Skeletal muscle tissue (tissue), 4 donors: Measurements from ENCODE around the gene ARHGAP31. TPM values are rescaled to one million over a fixed set of nuclear protein-coding genes. Genes with fewer than 3 reads are reported as not detected.
A peak's percentile ranks its signal among the peaks of the same experiment; 100 is the strongest.
"Not testable (repeated sequence)": the region's sequence is repeated elsewhere in the genome, so short reads cannot be mapped to it uniquely, and the experiment has no call there.

Experiments
- H3K27ac ChIP-seq: one replicate; pipeline ENCODE4 v1.7.0; 2013; ENCODE audit warnings: mild to moderate bottlenecking, low read depth, low read length, inconsistent platforms
- H3K27me3 ChIP-seq, 3 donors: one replicate each; pipeline ENCODE4 v1.7.0; 2013; ENCODE audit warnings: low read length in 3 of 3; ENCODE audit not compliant: control insufficient read depth in 3 of 3, insufficient read depth in 3 of 3
- H3K36me3 ChIP-seq, 3 donors: one replicate each; pipeline ENCODE4 v1.7.0; 2013; ENCODE audit warnings: low read length in 3 of 3; ENCODE audit not compliant: control insufficient read depth in 3 of 3, insufficient read depth in 3 of 3
- H3K4me1 ChIP-seq, 3 donors: one replicate each; pipeline ENCODE4 v1.7.0; 2013; ENCODE audit warnings: low read length in 3 of 3, mild to moderate bottlenecking in 3 of 3; ENCODE audit not compliant: control insufficient read depth in 3 of 3, insufficient read depth in 3 of 3
- H3K4me3 ChIP-seq, 3 donors: one replicate each; pipeline ENCODE4 v1.7.0; 2013; ENCODE audit warnings: low read length in 3 of 3
- H3K9ac ChIP-seq, 3 donors: one replicate each; pipeline ENCODE4 v1.7.0; 2013; ENCODE audit warnings: low read length in 3 of 3, mild to moderate bottlenecking in 3 of 3, moderate library complexity in 2 of 3, low read depth in 1 of 3
- H3K9me3 ChIP-seq, 3 donors: one replicate each; pipeline ENCODE4 v1.7.0; 2013; ENCODE audit warnings: low read length in 3 of 3; ENCODE audit not compliant: control insufficient read depth in 3 of 3
- total RNA-seq: library from RNA; depleted of rRNA; stranded (reverse); fragments of >200 nt; gene quantifications from one replicate; pipeline ENCODE4 v1.2.3, GENCODE V29; 2014
- donor health status: Osteomylitis.

The ARHGAP31 gene
- total RNA-seq, 1 donor from 2014 or later = 9.4 TPM

DNA sequence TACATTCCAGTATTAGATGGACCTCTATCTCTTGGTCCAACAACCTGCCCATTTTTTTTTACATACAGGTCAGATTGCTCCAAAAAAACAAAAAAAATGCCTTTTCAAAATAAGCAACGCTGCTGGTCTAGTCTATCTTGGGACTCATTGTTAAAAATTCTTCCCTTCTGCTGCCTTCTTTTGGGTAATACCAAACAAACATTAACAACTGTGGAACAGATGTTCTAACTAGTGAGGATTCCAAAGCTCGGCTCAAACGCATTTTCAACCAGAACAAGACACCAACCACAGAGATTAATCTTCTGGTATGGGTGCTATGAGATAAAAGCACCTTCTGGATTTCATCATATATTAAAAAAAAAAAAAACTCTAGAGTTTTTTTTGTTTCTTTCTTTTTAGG is 24.7 kb downstream of the ARHGAP31 start:
- peaks cover 4 to 16% (median 13%) of the 10 kb centered on the region in 3 donors for H3K4me1 ChIP-seq
- no peak overlapping the region for H3K9ac ChIP-seq
- H3K36me3 ChIP-seq = peaks cover 0 to 4% (median 0%) of the 10 kb centered on the region in 3 donors
- H3K27ac ChIP-seq = no peak overlapping the region
- H3K9me3 ChIP-seq = no peaks in the 10 kb centered on the region
- H3K27me3 ChIP-seq = no peaks in the 10 kb centered on the region
- no peak overlapping the region for H3K4me3 ChIP-seq

DNA sequence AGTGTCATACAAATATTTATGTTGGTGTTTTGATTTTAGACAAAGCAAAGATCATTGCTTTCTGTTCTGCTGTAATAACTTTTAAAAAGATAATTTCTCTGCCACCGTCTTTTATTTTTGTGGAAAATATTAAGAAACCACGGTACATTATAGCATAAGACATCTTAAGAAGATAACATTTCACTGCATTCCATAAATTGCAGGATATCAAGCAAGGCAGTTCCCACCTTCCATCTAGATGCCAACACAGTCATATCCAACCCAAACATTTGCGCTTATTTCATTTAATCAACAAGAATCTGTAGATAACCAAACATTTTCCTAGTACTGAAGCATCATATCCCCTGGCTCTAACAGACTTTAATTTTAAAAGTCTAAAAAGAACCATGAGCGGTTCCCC is 25.1 kb downstream of the ARHGAP31 start:
- Histone ChIP-seq H3K27me3 (no peaks in the 10 kb centered on the region), H3K9ac (no peak overlapping the region), H3K9me3 (no peaks in the 10 kb centered on the region), H3K36me3 (no peaks in the 10 kb centered on the region), H3K4me1 (peaks cover 4 to 13% (median 11%) of the 10 kb centered on the region in 3 donors), H3K27ac (no peak overlapping the region), H3K4me3 (no peak overlapping the region)

- H3K9ac ChIP-seq, H3K36me3 ChIP-seq, H3K27me3 ChIP-seq, H3K27ac ChIP-seq, H3K9me3 ChIP-seq, H3K4me3 ChIP-seq: not testable (repeated sequence)
- H3K4me1 ChIP-seq = peaks cover 4 to 13% (median 10%) of the 10 kb centered on the region in 3 donors
These were observed 26.6 kb downstream of the ARHGAP31 start for GRCh38 chr3:119320785-119321184.

DNA sequence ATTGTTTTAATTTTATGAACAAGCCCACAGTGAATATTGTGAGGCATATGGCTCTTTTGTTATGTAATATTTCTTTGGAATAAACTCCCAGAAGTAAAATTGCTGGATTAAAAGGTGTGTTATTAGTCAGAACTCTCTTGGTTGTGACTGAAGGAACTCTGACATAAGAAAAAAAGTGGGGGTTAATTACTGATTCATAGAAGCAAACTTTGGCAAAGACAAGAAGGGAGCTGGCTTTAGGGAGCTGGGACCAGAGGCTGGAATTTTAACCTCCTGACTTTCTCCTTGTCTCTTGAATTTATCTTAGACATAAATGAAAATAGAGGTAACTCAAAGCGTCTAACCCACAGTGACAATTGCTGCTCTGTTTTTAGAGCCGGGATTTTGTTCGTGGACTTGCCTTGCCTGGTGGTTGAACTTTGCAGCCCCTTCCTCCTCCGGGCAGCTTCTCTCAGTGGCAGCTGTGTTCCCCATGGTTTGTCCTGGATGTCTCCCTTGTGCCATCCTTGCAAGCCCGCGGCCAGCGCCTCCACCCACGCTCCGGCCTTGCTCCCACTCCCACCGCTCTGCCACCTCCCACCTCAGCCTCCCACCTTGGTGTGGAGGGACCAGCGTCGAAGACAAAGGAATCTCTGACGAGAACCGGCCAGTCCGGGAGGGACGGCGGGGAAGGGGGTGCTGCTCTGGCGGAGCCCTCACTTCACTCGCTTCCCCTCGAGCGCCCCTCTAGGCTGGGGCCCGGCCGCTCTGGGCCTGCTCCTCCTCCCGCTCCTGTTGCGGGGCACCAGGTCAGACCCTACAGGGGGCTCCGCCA is 28.0 kb downstream of the ARHGAP31 start:
- Histone ChIP-seq H3K27me3 (no peaks in the 10 kb centered on the region), H3K4me1 (peaks cover 4 to 13% (median 10%) of the 10 kb centered on the region in 3 donors), H3K9me3 (no peaks in the 10 kb centered on the region), H3K9ac (peak overlapping the region; percentile 74 to 79 (median 79)), H3K36me3 (no peaks in the 10 kb centered on the region), H3K4me3 (peak overlapping the region; percentile 69 to 75 (median 75)), H3K27ac (peak overlapping the region; percentile 84)

GRCh38 chr3:119322835-119323722 is 28.9 kb downstream of the ARHGAP31 start:
- Histone ChIP-seq H3K36me3 (no peaks in the 10 kb centered on the region), H3K27ac (peak overlapping the region; percentile 84), H3K4me1 (peaks cover 4 to 13% (median 10%) of the 10 kb centered on the region in 3 donors), H3K9me3 (no peaks in the 10 kb centered on the region), H3K27me3 (no peaks in the 10 kb centered on the region), H3K9ac (peak overlapping the region; percentile 74 to 79 (median 79)), H3K4me3 (peak overlapping the region; percentile 69 to 75 (median 75))

GRCh38 chr3:119323723-119324085 is 29.5 kb downstream of the ARHGAP31 start:
- peak overlapping the region; percentile 84 for H3K27ac ChIP-seq

DNA sequence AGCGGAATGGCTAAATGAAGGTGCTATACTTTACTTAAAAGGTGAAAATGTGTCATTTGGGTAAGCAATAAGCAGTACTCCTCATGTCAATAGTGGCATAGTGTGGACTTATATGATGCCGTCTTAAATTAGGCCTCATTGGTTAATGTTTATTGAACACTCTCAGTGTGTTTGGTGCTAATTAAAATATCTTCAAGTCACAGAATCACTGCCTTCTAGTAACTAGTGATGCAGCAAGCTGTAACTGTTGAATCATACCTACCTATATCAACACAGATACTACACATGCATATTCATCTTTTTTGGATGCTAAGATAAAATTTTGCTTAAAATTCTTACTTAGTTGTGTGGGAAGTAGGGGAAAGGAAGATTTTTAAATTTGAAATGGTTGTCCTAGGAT is 30.7 kb downstream of the ARHGAP31 start:
- Histone ChIP-seq H3K9ac (no peak overlapping the region), H3K27me3 (no peaks in the 10 kb centered on the region), H3K36me3 (no peaks in the 10 kb centered on the region), H3K9me3 (no peaks in the 10 kb centered on the region), H3K4me3 (no peak overlapping the region), H3K4me1 (peaks cover 4 to 13% (median 10%) of the 10 kb centered on the region in 3 donors), H3K27ac (no peak overlapping the region)

More at GRCh38 chr3:119323723-119324085, 29.5 kb downstream of the ARHGAP31 start:
- H3K27me3 ChIP-seq = no peaks in the 10 kb centered on the region
- H3K4me1 ChIP-seq = peaks cover 4 to 13% (median 10%) of the 10 kb centered on the region in 3 donors
- H3K4me3 ChIP-seq = peak overlapping the region; percentile 69 to 75 (median 75)
- peak overlapping the region in 2 of 3 donors; percentile 74 to 79 for H3K9ac ChIP-seq
- H3K36me3 ChIP-seq = no peaks in the 10 kb centered on the region
- H3K9me3 ChIP-seq = no peaks in the 10 kb centered on the region

DNA sequence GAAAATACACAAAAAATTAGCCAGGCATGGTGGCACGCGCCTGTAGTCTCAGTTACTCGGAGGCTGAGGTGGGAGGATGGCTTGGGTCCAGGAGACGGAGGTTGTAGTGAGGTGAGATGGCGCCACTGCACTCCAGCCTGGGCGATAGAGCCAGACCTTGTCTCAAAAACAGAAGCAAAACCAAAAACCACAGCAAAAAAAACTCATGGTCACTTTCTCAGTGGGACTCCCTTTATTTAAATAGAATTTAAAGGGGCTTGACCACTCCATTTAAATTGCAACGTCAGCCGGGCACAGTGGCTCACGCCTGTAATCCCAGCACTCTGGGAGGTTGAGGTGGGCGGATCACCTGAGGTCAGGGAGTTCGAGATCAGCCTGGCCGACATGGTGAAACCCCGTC is 32.8 kb downstream of the ARHGAP31 start:
- Histone ChIP-seq H3K4me1 (peaks cover 4 to 15% (median 10%) of the 10 kb centered on the region in 3 donors), H3K4me3 (no peak overlapping the region), H3K9ac (no peak overlapping the region), H3K27me3 (no peaks in the 10 kb centered on the region), H3K9me3 (no peaks in the 10 kb centered on the region), H3K36me3 (no peaks in the 10 kb centered on the region), H3K27ac (no peak overlapping the region)

DNA sequence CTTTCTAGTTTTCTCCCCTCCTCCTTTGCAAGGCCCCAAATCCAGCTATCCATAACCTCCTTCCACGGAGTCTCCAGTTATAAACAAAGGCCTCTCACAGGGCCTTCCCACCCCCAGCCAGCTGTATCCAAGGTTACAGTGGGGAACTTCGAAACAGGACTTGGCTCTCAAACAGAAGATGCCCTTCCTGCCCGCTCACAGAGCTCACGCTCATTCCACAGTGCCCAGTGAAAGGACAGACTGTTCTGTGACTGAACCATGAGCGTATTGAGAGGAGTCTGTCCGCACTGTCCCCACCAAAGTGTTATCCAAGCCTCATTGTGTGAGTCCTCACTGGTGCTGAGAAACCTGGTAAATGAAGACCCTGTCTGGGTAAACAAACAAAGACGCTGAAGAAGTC is 35.4 kb downstream of the ARHGAP31 start:
- peaks cover 10 to 12% (median 11%) of the 10 kb centered on the region in 3 donors for H3K4me1 ChIP-seq
- no peak overlapping the region for H3K27ac ChIP-seq
- H3K9me3 ChIP-seq = no peaks in the 10 kb centered on the region

DNA sequence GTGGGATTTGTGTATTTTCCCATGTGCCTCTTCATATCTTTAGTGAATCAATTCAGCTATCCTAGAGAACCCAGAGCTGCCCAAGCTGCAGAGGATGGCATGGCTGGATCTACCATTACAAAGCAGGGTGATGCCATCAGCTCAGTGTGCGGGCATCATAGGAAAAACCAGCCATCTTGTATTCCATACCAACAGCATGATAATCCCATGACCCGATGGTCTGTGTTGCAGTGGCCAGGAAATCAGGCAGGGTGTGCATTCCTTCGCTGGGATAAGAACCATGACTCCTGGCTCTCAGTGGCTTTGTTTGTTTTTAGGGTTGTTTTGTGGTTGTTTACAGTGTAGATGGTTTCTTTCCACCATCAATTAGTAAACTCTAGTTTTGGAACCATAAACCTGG is 36.0 kb downstream of the ARHGAP31 start:
- Histone ChIP-seq H3K4me3 (no peak overlapping the region), H3K27ac (no peak overlapping the region), H3K9me3 (no peaks in the 10 kb centered on the region), H3K27me3 (no peaks in the 10 kb centered on the region), H3K9ac (no peak overlapping the region), H3K4me1 (peaks cover 11 to 12% (median 12%) of the 10 kb centered on the region in 3 donors), H3K36me3 (no peaks in the 10 kb centered on the region)

More for the DNA sequence above, 35.4 kb downstream of the ARHGAP31 start:
- no peak overlapping the region for H3K9ac ChIP-seq
- no peaks in the 10 kb centered on the region for H3K27me3 ChIP-seq
- H3K36me3 ChIP-seq = no peaks in the 10 kb centered on the region
- H3K4me3 ChIP-seq = no peak overlapping the region
